HepG2 (cell line): ENCODE results near the gene PIP5K1C. TPM values are rescaled to one million over a fixed set of nuclear protein-coding genes. Genes with fewer than 3 reads are reported as not detected.

Experiments used
- ATF3 ChIP-seq: sonication (generic); formaldehyde crosslinking; IDR thresholded peaks from 2 replicates; pipeline ENCODE4 v1.4.0; 2020; ENCODE audit warnings: missing genetic modification reagents
- CBX5 ChIP-seq: sonication (generic); formaldehyde crosslinking; IDR thresholded peaks from 2 replicates; pipeline ENCODE4 v1.4.0; 2020; ENCODE audit warnings: missing genetic modification reagents, borderline replicate concordance
- CTCF ChIP-seq: sonication (generic); formaldehyde crosslinking; IDR thresholded peaks from 2 replicates; pipeline ENCODE4 v1.5.0; 2020; ENCODE audit warnings: mild to moderate bottlenecking, missing genetic modification reagents, moderate library complexity
- ETV6 ChIP-seq: sonication (generic); formaldehyde crosslinking; conservative IDR thresholded peaks from 2 replicates; pipeline ENCODE4 v1.4.0; 2020; ENCODE audit warnings: missing genetic modification reagents
- GATAD2A ChIP-seq: IDR thresholded peaks from 2 replicates; pipeline ENCODE4 v1.6.1; 2016
- MAFG ChIP-seq: sonication (generic); formaldehyde crosslinking; IDR thresholded peaks from 2 replicates; pipeline ENCODE4 v1.5.1; 2020; ENCODE audit warnings: mild to moderate bottlenecking, missing genetic modification reagents
- MBNL3 ChIP-seq: fragments of 250-450 bp; sonication (Bioruptor Pico); conservative IDR thresholded peaks from 2 replicates; pipeline ENCODE4 v1.8.0; 2022; ENCODE audit warnings: mild to moderate bottlenecking, inconsistent platforms
- MXI1 ChIP-seq: IDR thresholded peaks from 3 replicates; pipeline ENCODE4 v1.6.1; 2012; ENCODE audit warnings: low read depth, low read length, inconsistent platforms, borderline replicate concordance
- NFIB ChIP-seq: sonication (generic); formaldehyde crosslinking; IDR thresholded peaks from 2 replicates; pipeline ENCODE4 v1.9.0; 2021; ENCODE audit warnings: missing genetic modification reagents, mild to moderate bottlenecking, borderline replicate concordance
- RBAK ChIP-seq: sonication (generic); formaldehyde crosslinking; IDR thresholded peaks from 2 replicates; pipeline ENCODE4 v1.5.1; 2020; ENCODE audit warnings: mild to moderate bottlenecking, missing genetic modification reagents
- SIN3A ChIP-seq: IDR thresholded peaks from 2 replicates; pipeline ENCODE4 v1.6.1; 2011; ENCODE audit warnings: low read depth, mild to moderate bottlenecking, control low read depth, low read length, borderline replicate concordance
- SMARCE1 ChIP-seq: fragments of 450-650 bp; IDR thresholded peaks from 2 replicates; pipeline ENCODE4 v1.6.1; 2017; ENCODE audit warnings: borderline replicate concordance
- SPEN ChIP-seq: sonication (generic); formaldehyde crosslinking; IDR thresholded peaks from 2 replicates; pipeline ENCODE4 v1.5.1; 2020; ENCODE audit warnings: low read depth, mild to moderate bottlenecking, missing genetic modification reagents
- TBX3 ChIP-seq: fragments of 450-650 bp; IDR thresholded peaks from 2 replicates; pipeline ENCODE4 v1.6.1; 2017; ENCODE audit warnings: antibody characterized with exemption, mild to moderate bottlenecking, inconsistent platforms, borderline replicate concordance
- TGIF2 ChIP-seq: IDR thresholded peaks from 2 replicates; pipeline ENCODE4 v1.6.1; 2016; ENCODE audit warnings: control low read depth, missing compliant biosample characterization
- TRIM24 ChIP-seq: sonication (generic); formaldehyde crosslinking; IDR thresholded peaks from 2 replicates; pipeline ENCODE4 v1.8.0; 2022; ENCODE audit warnings: mild to moderate bottlenecking, missing genetic modification reagents
- YEATS2 ChIP-seq: sonication (generic); formaldehyde crosslinking; IDR thresholded peaks from 2 replicates; pipeline ENCODE4 v1.4.0; 2020; ENCODE audit warnings: missing genetic modification reagents, borderline replicate concordance
- ZBTB21 ChIP-seq: sonication (generic); formaldehyde crosslinking; IDR thresholded peaks from 2 replicates; pipeline ENCODE4 v1.4.0; 2020; ENCODE audit warnings: missing genetic modification reagents
- ZFP36 ChIP-seq: fragments of 150-350 bp; IDR thresholded peaks from 2 replicates; pipeline ENCODE4 v1.6.1; 2018; ENCODE audit warnings: borderline replicate concordance, low read length, low read depth; ENCODE audit not compliant: partially characterized antibody
- ZFP37 ChIP-seq: sonication (generic); formaldehyde crosslinking; IDR thresholded peaks from 2 replicates; pipeline ENCODE4 v1.4.0; 2020; ENCODE audit warnings: missing genetic modification reagents, borderline replicate concordance
- ZNF205 ChIP-seq: IDR thresholded peaks from 2 replicates; pipeline ENCODE4 v1.6.1; 2018; ENCODE audit warnings: missing biosample characterization, missing genetic modification reagents
- ZNF232 ChIP-seq: sonication (generic); formaldehyde crosslinking; IDR thresholded peaks from 2 replicates; pipeline ENCODE4 v1.4.0; 2020; ENCODE audit warnings: missing genetic modification reagents, borderline replicate concordance
- ZNF687 ChIP-seq: sonication (generic); formaldehyde crosslinking; IDR thresholded peaks from 2 replicates; pipeline ENCODE4 v1.5.1; 2020; ENCODE audit warnings: mild to moderate bottlenecking, missing genetic modification reagents, moderate library complexity
- polyA plus RNA-seq, 8 experiments: library from polyadenylated mRNA; depleted of rRNA in 3 of 8; stranded (reverse) in 7 of 8; unstranded in 1 of 8; fragments of >200 nt; fragmentation: Illumina TruSeq in 4 of 8; extraction: Trizol in 4 of 8; gene quantifications; 2 replicates each; pipeline versions ENCODE4 v1.2.1 to v1.2.3, GENCODE V29; 2011 to 2016; ENCODE audit warnings: low read depth in 4 of 8, missing spikeins in 1 of 8, mixed read lengths in 1 of 8; ENCODE audit not compliant: insufficient read depth in 1 of 8
- total RNA-seq, 5 experiments: library from RNA; depleted of rRNA; stranded (reverse); fragments of >200 nt; fragmentation: Illumina TruSeq; extraction: Trizol; gene quantifications; 2 replicates each; pipeline ENCODE4 v1.2.3, GENCODE V29; 2016; ENCODE audit warnings: low read depth in 1 of 5
- TF ChIP-seq, protein P1 (sequence below): sonication (generic); formaldehyde crosslinking; conservative IDR thresholded peaks from 2 replicates; pipeline ENCODE4 v1.8.1; 2023; ENCODE audit warnings: missing genetic modification reagents

Gene PIP5K1C
- total and polyA plus RNA-seq, 2 of the 13 experiments (the other 11 are each of a cell fraction or from before 2014, with no cell fraction given): 3.6 to 4.3 TPM

DNA sequence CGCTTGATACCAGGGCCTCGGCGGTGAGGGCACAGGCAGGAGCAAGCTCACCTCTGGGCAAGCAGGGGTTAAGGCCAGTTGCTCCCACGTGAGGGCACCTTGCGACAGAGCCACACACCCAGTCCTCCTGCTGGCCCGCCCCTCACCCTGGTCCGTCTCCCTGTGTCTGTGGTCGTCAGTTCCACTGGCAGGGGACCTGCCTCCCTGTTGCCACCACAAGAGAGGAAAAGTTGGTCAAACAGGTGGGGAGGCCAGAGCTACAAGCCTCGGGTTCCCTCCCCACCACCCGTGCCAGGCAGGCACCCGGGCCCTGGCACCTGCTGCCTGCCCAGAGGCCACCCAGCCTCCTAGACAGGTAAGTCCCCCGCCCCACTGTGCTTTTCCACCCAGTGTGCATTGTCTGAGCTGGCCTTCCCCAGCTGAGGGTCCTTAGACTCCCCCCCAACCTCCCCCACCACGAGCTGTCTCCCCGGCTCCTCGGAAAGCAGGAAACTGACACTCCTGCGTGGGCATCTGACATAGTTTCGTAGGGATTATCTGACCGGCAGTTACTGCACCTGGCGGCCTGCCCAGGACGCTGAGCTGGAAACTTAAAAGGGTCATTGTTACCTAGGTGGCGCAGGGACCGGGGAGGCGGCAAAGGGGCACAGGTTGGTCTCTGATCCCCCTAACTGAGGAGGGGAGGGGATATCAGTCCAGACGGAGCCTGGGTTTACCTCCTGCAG is 8.1 kb upstream of the PIP5K1C start, which contains the start of gene TJP3 (continued):
- TF ChIP-seq SPEN (CRISPR knock-in tag): peak; percentile 20; the same call in 1 of the 2 replicates
- TF ChIP-seq NFIB: no peak
- TF ChIP-seq RBAK (CRISPR knock-in tag): no peak
- no peak for TF ChIP-seq TRIM24 (CRISPR knock-in tag)
- no peak for TF ChIP-seq ZNF232
- TF ChIP-seq ZBTB21: no peak
- TF ChIP-seq ZNF687: peak; percentile 71
- no peak for TF ChIP-seq ZNF205
- no peak for TF ChIP-seq ZFP36
- peak; percentile 24; the same call in 1 of the 3 replicates for TF ChIP-seq MXI1
- TF ChIP-seq SIN3A: peak; percentile 50; the same call in 1 of the 2 replicates
- peak; percentile 63 for TF ChIP-seq CTCF
- TF ChIP-seq MAFG: no peak
- no peak for TF ChIP-seq MBNL3 (CRISPR knock-in tag)
- no peak for TF ChIP-seq SMARCE1
- TF ChIP-seq TGIF2 (CRISPR knock-in tag): peak; percentile 29; the same call in 1 of the 2 replicates
- TF ChIP-seq, protein P1, sequence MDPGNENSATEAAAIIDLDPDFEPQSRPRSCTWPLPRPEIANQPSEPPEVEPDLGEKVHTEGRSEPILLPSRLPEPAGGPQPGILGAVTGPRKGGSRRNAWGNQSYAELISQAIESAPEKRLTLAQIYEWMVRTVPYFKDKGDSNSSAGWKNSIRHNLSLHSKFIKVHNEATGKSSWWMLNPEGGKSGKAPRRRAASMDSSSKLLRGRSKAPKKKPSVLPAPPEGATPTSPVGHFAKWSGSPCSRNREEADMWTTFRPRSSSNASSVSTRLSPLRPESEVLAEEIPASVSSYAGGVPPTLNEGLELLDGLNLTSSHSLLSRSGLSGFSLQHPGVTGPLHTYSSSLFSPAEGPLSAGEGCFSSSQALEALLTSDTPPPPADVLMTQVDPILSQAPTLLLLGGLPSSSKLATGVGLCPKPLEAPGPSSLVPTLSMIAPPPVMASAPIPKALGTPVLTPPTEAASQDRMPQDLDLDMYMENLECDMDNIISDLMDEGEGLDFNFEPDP (CRISPR knock-in tag): no peak
- TF ChIP-seq GATAD2A (CRISPR knock-in tag): peak; percentile 70
- TF ChIP-seq CBX5 (CRISPR knock-in tag): 0 out of 2 replicates have a peak, but pooled peaks have one; percentile 52
- TF ChIP-seq TBX3: no peak
- TF ChIP-seq ZFP37 (CRISPR knock-in tag): no peak
- TF ChIP-seq ATF3 (CRISPR knock-in tag): no peak
- TF ChIP-seq ETV6: no peak; the same call in 1 of the 2 replicates
- TF ChIP-seq YEATS2 (CRISPR knock-in tag): no peak
